GM12865 (cell line): ENCODE results near the gene TBKBP1.
A peak's percentile ranks its signal among the peaks of the same experiment; 100 is the strongest.

ENCODE experiments used
- DNase-seq: peaks from one replicate; pipeline ENCODE4 v3.0.0; 2010; ENCODE audit warnings: low read depth
- H3K4me3 ChIP-seq: 2 replicates; pipeline ENCODE4 v1.5.1; 2011; ENCODE audit warnings: mild to moderate bottlenecking, low read depth, low read length, control low read depth
- CTCF ChIP-seq: IDR thresholded peaks from 2 replicates; pipeline ENCODE4 v1.5.1; 2011; ENCODE audit warnings: low read length, control low read depth, low read depth, inconsistent platforms; ENCODE audit not compliant: insufficient read depth; ENCODE audit errors: missing control alignments

The TBKBP1 gene

GRCh38 chr17:47698749-47699535, 5.0 kb downstream of the TBKBP1 start:
- TF ChIP-seq CTCF = peak; percentile 90
- no peak overlapping the region for H3K4me3 ChIP-seq
- peak; percentile 68 for DNase-seq

- no peak for TF ChIP-seq CTCF
- no peak overlapping the region for H3K4me3 ChIP-seq
- no peak for DNase-seq
Measured at GRCh38 chr17:47699536-47699840, 5.5 kb downstream of the TBKBP1 start.

DNA sequence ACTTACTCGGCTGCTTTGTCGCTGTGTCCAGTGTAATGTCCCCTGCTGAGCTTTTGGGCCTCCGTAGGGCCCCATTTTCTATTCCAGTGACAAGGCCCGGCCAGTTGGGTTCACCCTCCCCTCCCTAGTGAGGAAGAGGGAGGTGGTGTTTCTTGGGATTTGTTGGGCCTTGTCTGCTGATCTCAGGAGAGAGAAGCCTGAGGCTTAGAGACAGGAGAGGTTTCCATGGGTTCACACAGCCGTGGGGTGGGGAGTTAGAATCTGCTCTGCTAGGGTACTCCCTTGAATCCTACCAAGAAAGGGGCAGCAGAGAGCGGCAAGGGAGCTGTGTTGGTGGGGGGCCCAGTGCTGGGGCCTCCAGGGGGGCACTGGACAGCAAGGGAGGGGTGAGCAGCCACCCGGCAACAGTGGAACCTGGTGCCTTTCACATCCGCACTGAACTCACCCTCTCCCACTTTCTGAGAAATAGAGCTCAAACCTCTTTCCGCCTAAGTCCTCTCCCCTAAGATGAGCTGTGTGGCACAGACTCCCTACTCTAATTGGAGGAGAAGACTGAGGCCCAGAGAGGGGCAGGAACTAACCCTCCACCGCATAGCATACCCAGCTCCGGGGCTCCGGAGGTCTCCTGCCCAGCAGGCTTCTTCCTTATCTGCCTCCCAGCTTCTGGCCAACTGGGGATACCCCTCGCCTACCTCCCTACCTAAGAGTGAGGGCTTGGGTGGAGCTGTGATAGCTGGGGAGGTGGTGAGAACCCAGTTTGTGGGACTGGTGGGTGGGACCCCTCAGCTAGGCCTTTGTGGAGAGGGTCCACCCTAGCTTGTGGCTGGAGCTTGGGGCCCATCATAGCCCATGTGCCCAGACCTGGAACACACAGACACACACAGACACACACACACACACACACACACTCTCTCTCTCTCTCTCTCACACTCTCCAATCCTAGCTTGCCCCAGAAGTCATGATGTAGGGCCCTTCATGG, 6.8 kb downstream of the TBKBP1 start:
- no peak overlapping the region for H3K4me3 ChIP-seq
- no peak for TF ChIP-seq CTCF

GRCh38 chr17:47701608-47702007, 7.6 kb downstream of the TBKBP1 start:
- H3K4me3 ChIP-seq = no peak overlapping the region
- DNase-seq = no peak
- TF ChIP-seq CTCF = no peak

More for the DNA sequence above, 6.8 kb downstream of the TBKBP1 start:
- DNase-seq = no peak

DNA sequence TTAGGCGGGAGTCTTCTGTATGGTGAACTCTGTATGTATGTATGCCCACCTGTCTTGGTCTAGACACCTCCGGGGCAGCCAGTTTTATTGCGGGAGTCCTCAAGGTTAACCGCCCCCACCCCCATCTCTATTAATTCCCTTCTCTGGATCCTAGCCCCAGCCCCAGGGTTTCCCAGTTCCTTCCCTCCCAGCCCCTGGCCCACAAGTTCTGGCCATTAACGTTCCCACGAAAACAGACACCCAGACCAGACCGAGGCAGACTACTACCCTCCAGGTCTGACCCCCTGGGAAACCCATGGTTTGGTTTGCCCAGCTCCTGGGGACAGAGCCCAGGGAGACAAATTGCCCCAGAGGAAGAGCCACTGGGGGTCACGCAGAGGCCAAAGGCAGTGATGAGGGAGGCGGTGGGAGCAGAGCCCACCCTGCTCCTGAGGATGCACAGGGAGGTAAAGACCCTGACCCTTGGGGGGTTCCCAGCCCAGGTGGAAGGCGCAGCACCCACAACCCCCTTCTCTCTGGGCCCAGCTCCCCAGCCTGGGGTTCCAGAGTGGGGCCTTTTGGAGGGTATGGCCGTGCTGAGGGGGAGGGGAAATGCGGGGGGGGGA, 8.5 kb downstream of the TBKBP1 start:
- TF ChIP-seq CTCF = no peak

GRCh38 chr17:47703191-47703591, 9.2 kb downstream of the TBKBP1 start:
- DNase-seq = peak; percentile 40
- no peak overlapping the region for H3K4me3 ChIP-seq
- TF ChIP-seq CTCF = no peak

More for the DNA sequence above, 8.5 kb downstream of the TBKBP1 start:
- DNase-seq = no peak
- H3K4me3 ChIP-seq = no peak overlapping the region
